ENCODE data around the gene SPDYC. TPM values are rescaled to one million over a fixed set of nuclear protein-coding genes. Genes with fewer than 3 reads are reported as not detected.
A peak's percentile ranks its signal among the peaks of the same experiment; 100 is the strongest.

Gene SPDYC
- total and polyA plus RNA-seq, 12 donors = not detected

- TF ChIP-seq, protein P1, sequence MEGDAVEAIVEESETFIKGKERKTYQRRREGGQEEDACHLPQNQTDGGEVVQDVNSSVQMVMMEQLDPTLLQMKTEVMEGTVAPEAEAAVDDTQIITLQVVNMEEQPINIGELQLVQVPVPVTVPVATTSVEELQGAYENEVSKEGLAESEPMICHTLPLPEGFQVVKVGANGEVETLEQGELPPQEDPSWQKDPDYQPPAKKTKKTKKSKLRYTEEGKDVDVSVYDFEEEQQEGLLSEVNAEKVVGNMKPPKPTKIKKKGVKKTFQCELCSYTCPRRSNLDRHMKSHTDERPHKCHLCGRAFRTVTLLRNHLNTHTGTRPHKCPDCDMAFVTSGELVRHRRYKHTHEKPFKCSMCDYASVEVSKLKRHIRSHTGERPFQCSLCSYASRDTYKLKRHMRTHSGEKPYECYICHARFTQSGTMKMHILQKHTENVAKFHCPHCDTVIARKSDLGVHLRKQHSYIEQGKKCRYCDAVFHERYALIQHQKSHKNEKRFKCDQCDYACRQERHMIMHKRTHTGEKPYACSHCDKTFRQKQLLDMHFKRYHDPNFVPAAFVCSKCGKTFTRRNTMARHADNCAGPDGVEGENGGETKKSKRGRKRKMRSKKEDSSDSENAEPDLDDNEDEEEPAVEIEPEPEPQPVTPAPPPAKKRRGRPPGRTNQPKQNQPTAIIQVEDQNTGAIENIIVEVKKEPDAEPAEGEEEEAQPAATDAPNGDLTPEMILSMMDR (IDR thresholded peaks at IDR 0.05) = no peak
- DNase-seq (no peak), ATAC-seq (no peak)
- H3K27ac ChIP-seq = no peak overlapping the region
- WGBS, 2 donors = 80 to 88% methylated on average over 19 of the region's 19 CpGs
- no peaks in the 10 kb centered on the region for H3K9me3 ChIP-seq
- H3K4me3 ChIP-seq = no peak overlapping the region
- intact Hi-C loops (cut with DNase I) = loop anchor here in 2 of 10 donors (10.0 kb wide), 1 partner anchor 124 kb away; no protein-coding TSS in a partner anchor
- peaks cover 12 to 33% (median 23%) of the 10 kb centered on the region in 9 donors for H3K4me1 ChIP-seq
- H3K36me3 ChIP-seq = peaks cover 7 to 75% (median 58%) of the 10 kb centered on the region in 9 donors
- H3K27me3 ChIP-seq = no peaks in the 10 kb centered on the region
These were observed 39.2 kb upstream of the SPDYC start for GRCh38 chr11:65130631-65131416.

DNA sequence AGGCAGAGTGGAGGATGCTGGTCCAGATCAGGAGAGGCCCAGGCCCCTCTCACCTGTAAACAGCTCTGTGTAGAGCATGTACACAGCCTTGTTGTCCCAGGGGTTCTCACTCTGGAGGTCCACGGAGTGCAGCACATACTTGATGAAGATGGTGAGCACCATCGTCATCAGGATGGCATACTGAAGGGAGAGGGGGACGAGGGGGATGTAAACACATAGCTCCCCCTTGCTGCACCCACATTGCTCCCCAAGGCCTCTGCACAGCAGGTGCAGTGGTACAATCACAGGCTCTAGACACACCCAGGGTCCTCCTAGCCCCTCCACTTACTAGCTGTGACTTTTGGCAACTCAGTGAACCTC is 38.6 kb upstream of the SPDYC start:
- 77 to 78% methylated on average over 3 of the region's 3 CpGs for WGBS, 2 donors
- Histone ChIP-seq H3K36me3 (peaks cover 7 to 69% (median 55%) of the 10 kb centered on the region in 9 donors), H3K4me1 (peaks cover 12 to 36% (median 27%) of the 10 kb centered on the region in 9 donors), H3K9me3 (no peaks in the 10 kb centered on the region), H3K27ac (no peak overlapping the region), H3K27me3 (no peaks in the 10 kb centered on the region), H3K4me3 (no peak overlapping the region)
- no peak for ATAC-seq
- TF ChIP-seq, protein P1 (IDR thresholded peaks at IDR 0.05) = no peak
- no peak for DNase-seq
- intact Hi-C loops (cut with DNase I) = loop anchor here in 2 of 10 donors (10.0 kb wide), 1 partner anchor 123 kb away; no protein-coding TSS in a partner anchor

GRCh38 chr11:65131895-65132237 is 38.2 kb upstream of the SPDYC start:
- peaks cover 12 to 36% (median 27%) of the 10 kb centered on the region in 9 donors for H3K4me1 ChIP-seq
- H3K9me3 ChIP-seq = no peaks in the 10 kb centered on the region
- ATAC-seq = no peak
- H3K36me3 ChIP-seq = peaks cover 7 to 64% (median 50%) of the 10 kb centered on the region in 9 donors
- H3K27ac ChIP-seq = no peak overlapping the region
- no peak overlapping the region for H3K4me3 ChIP-seq
- TF ChIP-seq, protein P1 (IDR thresholded peaks at IDR 0.05) = no peak
- H3K27me3 ChIP-seq = no peaks in the 10 kb centered on the region
- DNase-seq = no peak
- WGBS, 2 donors = 82 to 84% methylated on average over 6 of the region's 6 CpGs
- intact Hi-C loops (cut with DNase I) = loop anchor here in 2 of 10 donors (10.0 kb wide), 1 partner anchor 123 kb away; no protein-coding TSS in a partner anchor

GRCh38 chr11:65132238-65132987 is 37.6 kb upstream of the SPDYC start:
- Histone ChIP-seq H3K36me3 (peaks cover 7 to 59% (median 46%) of the 10 kb centered on the region in 9 donors), H3K27ac (peak overlapping the region in 1 of 10 donors; percentile 98), H3K4me3 (peak overlapping the region in 5 of 10 donors; percentile 75 to 98 (median 94)), H3K9me3 (no peaks in the 10 kb centered on the region), H3K27me3 (no peaks in the 10 kb centered on the region), H3K4me1 (peaks cover 12 to 36% (median 27%) of the 10 kb centered on the region in 9 donors)
- TF ChIP-seq, protein P1 (IDR thresholded peaks at IDR 0.05) = no peak
- 72 to 74% methylated on average over 10 of the region's 10 CpGs for WGBS, 2 donors
- ATAC-seq (no peak), DNase-seq (no peak)
- intact Hi-C loops (cut with DNase I) = loop anchor here in 2 of 10 donors (10.0 kb wide), 1 partner anchor 122 kb away; no protein-coding TSS in a partner anchor
